Measurements from ENCODE around the gene RANGRF.
A peak's percentile ranks its signal among the peaks of the same experiment; 100 is the strongest.
"Not testable (repeated sequence)": the region's sequence is repeated elsewhere in the genome, so short reads cannot be mapped to it uniquely, and the experiment has no call there.

The RANGRF gene, protein sequence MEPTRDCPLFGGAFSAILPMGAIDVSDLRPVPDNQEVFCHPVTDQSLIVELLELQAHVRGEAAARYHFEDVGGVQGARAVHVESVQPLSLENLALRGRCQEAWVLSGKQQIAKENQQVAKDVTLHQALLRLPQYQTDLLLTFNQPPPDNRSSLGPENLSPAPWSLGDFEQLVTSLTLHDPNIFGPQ

DNA sequence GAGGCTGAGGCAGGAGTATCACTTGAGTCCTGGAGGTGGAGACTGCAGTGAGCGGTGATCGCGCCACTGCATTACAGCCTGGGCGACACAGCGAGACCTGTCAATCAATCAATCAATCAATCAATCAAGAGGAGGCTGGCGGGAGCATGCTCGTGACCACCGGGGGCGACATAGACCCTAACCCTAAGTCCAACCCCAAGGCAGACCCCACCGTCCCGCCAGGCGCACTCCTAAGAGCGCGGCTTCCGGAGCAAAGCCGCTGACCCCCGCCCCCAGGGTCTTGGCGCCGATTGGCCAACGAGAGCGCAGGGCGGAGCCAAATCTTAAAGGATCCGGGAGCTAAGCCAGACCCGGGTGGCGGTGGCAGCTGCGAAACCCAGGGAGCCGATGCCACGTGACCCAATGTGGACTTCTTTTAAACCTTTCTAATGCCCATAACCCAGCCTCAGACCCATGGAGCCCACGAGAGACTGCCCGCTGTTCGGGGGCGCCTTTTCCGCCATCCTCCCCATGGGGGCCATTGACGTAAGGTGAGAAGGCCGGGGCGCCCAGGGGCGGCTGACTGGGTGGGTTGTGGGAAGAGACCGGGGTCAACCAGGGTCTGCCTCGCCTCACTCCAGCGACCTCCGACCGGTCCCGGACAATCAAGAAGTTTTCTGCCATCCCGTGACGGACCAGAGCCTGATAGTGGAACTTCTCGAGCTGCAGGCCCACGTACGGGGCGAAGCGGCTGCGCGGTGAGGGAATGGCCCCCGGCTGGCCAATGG, at the start of gene RANGRF:
Gene RANGRF (plus strand): TSS at position 335 of the 767 bp plus-strand sequence. CDS start 119 bp downstream, at position 454.
- peak; percentile 69 to 86 for DNase-seq

DNA sequence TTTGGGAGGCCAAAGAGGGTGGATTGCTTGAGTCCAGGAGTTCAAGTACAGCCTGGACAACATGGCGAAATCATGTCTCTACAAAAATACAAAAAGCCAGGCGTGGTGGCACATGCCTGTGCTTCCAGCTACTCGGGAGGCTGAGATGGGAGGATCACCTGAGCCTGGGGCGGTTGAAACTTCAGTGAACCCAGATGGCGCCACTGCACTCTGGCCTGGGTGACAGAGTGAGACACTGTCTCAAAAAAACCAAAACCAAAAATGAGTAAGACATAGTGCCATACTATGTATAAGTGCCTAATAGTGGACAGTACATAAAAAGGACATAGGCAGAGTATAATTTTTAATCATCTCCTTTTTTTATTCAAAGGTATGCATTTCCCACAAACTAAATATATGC, 44.6 kb upstream of the RANGRF start:
- DNase-seq = no peak

DNA sequence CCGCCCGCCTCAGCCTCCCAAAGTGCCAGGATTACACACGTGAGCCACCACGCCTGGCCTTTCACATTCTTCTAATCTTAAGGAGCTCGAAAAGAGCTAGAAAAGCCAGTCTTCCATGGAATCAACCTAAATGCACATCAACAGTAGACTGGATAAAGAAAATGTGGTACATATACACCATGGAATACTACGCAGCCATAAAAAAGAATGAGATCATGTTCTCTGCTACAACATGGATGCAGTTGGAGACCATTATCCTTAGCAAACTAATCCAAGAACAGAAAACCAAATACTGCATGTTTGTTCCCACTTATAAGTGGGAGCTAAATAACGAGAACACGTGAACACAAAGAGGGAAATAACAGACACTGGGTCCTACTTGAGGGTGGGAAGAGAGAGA, 43.7 kb upstream of the RANGRF start:
- no peak for DNase-seq

DNA sequence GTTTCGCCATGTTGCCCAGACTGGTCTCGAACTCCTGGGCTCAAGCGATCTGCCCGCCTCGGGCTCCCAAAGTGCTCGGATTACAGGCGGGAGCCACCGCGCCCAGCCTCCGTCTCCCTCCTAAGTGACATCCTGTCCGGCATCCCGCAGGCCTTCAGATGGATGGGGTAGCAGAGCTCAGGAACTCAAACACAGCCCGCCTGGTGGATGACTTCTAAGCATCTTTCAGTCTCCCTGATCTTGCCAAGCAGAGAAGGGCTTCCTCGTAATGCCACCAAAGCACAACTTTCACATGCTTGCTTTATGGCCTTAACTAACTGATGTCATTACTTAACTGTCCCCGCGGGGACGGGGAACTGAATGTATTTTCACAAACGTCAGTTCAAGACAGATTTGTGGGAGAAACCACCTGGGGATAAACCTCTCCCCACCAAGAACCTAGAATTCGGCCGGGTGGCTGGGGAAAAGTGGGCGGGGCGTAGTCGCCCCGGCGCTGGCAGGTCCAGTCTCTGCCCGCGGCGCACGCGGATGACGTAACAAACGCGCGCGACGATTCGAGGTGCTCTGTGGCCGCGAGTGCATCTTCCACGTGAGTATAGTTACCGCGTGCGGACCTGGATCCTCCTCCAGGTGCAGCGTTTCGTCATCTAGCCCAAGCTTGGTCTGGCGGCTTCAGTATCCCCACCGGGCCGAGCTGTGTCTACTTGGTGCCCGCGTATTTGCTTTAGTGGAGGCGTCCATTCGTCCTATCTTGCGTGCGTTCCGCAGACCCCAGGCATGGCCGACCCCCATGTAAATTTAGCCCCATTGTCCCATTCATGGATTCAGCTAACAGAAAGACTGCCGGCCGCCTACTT, 39.5 kb upstream of the RANGRF start, which contains the start of gene PFAS:
Gene PFAS (plus strand): TSS at position 539 of the 857 bp plus-strand sequence. CDS start 4,649 bp downstream, outside the sequence.
- DNase-seq = peak; percentile 86 to 98

DNA sequence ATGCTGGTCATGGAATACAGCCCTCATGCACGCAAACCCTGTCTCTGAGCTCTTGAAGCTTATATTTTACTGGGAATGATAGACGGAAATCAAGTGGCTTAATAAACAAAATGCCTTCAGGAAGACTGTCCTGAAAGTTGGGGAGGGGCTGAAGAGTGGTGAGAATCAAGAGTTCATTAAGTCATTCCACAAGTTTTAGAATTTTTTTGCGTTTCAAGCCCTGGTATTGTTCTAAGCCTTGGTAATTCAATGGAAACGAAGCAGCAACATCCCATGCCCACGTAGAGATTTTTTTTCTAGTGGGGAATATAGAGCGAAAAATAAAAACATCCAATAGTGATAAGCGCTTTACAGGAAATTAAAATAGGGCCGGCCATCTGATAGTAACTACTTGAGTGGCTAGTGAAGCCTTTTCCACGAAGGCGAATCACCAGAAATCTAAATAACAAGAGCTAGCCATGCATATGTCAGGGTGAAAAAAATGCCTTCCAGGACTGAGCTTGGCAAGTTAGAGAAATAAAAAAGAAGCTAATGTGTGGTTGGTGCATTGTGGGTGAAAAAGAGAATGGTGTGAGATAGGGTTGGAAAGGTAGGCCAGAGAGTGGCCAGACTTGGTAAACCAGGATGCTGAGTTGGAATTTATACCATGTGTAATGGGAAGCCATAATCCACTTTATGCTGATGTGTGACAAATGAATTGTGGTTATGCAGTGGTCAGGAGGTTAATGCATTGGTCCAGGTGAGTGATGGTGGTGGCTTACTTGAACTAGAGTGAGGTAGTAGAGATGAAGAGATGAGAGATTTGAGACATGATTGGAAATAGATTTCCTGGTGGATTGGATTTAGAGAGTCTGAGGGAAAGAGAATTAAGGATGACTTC, 38.6 kb upstream of the RANGRF start:
- no peak for DNase-seq

DNA sequence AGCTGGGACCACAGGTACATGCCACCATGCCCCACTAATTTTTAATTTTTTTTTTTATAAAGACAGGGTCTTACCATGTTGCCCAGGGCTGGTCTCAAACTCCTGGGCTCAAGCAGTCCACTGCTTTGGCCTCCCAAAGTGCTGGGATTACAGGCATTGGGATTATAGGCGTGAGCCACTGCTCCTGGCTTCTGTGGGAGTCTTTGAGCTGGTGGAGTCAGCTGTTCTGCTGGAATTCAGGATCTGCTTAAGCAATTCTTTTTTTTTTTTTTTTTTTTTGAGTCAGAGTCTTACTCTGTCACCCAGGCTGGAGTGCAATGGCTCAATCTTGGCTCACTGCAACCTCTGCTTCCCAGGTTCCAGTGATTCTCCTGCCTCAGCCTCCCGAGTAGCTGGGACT, 37.1 kb upstream of the RANGRF start:
- DNase-seq = not testable (repeated sequence)

DNA sequence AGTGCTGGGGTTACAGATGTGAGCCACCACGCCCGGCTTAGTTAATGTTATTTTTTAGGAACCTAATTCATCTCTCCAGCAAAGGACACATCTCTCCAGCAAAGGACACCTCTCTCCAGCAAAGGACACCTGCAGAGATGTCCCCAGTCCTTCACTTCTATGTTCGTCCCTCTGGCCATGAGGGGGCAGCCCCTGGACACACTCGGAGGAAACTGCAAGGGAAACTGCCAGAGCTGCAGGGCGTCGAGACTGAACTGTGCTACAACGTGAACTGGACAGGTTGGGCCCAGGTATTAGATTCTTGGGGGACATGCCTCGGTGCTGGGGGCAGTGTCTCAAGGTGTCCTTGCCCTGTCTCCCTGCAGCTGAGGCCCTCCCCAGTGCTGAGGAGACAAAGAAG, 34.7 kb upstream of the RANGRF start:
- DNase-seq = no peak

DNA sequence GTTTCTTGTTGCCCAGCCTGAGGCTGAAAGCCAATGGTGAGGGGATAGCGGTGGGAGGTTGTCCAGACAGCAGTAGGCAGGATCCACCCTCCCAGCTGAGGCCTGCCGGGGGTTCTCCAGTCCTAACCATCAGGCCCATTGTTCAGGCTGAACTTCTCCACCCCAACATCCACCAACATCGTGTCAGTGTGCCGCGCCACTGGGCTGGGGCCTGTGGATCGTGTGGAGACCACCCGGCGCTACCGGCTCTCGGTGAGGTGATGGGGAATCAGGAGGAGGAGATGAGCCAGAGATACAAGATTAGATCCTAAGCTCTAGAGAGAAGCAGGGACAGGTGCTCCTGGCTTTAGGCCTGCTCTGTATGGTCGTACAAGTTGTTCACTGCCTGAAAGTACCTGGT, 33.6 kb upstream of the RANGRF start:
- DNase-seq = no peak

DNA sequence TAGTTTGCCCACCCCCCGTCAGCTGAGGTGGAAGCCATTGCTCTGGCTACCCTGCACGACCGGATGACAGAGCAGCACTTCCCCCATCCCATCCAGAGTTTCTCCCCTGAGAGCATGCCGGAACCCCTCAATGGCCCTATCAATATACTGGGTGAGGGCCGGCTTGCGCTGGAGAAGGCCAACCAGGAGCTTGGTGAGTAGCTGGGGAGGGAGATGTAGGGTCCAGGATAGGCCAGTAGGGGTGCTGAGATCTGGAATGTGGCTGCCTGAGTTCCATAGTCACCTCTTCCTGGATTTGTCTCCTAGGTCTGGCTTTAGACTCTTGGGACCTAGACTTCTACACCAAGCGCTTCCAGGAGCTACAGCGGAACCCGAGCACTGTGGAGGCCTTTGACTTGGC, 33.0 kb upstream of the RANGRF start:
- no peak for DNase-seq

DNA sequence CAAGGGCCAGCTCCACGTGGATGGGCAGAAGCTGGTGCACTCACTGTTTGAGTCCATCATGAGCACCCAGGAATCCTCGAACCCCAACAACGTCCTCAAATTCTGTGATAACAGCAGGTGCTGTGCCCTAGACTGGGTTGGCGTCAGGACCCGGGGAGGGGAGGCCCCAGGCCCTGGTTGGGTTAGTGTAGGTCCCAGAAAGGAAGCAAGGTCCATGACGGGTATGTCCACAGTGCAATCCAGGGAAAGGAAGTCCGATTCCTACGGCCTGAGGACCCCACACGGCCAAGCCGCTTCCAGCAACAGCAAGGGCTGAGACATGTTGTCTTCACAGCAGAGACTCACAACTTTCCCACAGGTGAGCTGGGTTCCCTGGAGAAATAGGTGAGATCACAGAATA, 32.2 kb upstream of the RANGRF start:
- DNase-seq = no peak

DNA sequence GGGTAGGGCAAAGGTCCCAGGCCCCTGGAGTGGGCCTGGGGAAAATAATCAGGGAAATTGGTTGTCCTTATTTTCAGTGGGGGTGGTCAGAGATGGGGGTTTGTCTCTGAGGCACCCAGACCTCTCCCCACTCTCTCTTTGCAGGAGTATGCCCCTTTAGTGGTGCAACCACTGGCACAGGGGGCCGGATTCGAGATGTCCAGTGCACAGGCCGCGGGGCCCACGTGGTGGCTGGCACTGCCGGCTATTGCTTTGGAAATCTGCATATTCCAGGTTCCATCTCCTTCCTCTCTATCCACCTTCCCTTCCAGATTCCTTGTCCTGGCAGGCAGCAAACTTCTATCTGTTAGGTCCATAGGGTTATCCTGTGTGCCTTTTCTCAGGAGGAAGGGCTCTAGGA, 31.8 kb upstream of the RANGRF start:
- DNase-seq = no peak

DNA sequence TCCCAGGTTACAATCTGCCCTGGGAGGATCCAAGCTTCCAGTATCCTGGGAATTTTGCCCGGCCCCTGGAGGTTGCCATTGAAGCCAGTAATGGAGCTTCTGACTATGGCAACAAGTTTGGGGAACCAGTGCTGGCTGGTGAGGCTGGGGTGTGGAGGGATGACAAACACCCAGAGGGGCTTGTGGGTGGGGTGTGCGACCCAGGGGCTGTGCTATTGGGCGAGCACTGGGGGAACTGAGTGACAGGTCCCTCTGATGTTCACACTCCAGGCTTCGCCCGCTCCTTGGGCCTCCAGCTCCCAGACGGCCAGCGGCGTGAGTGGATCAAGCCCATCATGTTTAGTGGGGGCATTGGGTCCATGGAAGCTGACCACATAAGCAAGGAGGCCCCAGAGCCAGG, 30.7 kb upstream of the RANGRF start:
- DNase-seq = no peak

DNA sequence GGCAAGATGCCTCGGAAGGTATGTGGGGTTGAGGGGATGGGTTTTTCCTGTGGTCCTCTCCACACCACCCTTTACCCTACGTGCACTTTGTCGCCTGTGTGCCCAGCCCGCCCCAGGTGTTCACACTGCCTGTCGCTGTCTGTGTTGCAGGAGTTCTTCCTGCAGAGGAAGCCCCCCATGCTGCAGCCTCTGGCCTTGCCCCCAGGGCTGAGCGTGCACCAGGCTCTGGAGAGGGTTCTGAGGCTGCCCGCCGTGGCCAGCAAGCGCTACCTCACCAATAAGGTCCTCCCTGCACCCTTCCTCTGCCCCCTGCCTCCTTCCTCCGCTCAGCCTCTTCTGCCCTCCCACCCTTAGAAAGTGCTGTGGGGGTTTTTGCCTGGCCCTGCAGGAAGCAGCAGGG, 24.1 kb upstream of the RANGRF start:
- no peak for DNase-seq

DNA sequence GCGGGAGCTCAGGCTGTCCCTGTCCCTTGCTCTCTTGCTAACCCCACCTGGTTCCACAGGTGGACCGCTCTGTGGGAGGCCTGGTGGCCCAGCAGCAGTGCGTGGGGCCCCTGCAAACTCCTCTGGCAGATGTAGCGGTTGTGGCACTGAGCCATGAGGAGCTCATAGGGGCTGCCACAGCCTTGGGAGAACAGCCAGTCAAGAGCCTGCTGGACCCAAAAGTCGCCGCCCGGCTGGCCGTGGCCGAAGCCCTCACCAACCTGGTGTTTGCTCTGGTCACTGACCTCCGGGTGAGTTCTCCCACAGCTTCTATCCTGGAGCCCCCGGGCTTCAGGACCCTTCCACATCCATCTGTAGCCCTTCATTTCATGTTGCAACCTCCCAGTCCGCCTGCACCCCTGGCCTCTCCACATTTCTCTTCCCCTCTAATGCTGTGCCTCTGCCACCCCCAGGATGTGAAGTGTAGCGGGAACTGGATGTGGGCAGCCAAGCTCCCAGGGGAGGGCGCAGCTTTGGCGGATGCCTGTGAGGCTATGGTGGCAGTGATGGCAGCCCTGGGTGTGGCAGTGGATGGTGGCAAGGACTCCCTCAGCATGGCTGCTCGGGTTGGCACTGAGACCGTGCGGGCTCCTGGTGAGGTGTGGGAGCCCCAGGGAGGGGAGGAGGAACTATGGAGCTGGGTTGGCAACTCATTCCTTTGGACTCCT, 23.5 kb upstream of the RANGRF start:
- DNase-seq = no peak

DNA sequence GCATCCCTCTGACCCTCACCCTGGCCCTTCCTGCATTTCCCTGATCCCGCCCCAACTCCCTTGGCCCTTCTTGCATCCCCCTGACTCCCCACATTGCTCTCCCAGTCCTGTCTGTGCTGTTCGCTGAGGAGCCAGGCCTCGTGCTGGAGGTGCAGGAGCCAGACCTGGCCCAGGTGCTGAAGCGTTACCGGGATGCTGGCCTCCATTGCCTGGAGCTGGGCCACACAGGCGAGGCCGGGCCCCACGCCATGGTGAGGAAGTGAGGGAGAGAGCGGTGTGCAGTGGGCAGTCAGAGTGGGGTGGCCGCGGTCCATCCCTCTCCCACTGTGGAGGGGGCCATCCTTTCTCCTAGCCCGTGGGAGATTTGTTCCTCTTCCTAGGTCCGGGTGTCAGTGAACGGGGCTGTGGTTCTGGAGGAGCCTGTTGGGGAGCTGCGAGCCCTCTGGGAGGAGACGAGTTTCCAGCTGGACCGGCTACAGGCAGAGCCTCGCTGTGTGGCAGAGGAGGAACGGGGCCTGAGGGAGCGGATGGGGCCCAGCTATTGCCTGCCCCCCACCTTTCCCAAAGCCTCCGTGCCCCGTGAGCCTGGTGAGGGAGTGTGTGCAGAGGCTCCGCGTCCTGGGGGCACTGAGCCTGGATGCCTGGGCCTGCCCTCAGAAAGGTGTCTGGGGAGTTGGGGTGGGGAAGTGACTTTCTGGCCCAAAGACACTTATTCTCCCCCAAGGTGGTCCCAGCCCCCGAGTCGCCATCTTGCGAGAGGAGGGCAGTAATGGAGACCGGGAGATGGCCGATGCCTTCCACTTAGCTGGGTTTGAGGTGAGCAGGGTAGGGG, 21.6 kb upstream of the RANGRF start:
- no peak for DNase-seq

DNA sequence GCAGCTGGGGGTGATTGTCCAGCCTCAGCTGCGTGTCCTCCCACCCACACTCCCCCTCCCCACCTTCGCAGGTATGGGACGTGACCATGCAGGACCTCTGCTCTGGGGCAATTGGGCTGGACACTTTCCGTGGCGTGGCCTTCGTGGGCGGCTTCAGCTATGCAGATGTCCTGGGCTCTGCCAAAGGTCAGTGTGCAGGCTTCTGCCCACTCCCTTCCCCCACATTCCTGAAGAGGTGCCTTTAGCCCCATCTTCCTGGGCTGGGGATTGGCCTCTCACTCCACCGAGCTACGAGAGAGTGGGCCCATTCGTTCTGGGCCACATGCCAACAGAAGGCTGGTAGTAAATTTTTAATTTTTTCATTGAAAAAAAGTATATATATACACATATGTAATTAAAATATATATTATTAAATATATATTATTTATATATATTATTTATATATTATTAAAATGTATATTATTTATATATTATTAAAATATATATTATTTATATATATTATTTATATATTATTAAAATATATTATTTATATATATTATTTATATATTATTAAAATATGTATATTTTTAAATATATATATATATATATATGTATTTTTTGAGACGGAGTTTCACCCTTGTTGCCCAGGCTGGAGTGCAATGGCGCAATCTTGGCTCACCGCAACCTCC, 20.9 kb upstream of the RANGRF start:
- no peak for DNase-seq

DNA sequence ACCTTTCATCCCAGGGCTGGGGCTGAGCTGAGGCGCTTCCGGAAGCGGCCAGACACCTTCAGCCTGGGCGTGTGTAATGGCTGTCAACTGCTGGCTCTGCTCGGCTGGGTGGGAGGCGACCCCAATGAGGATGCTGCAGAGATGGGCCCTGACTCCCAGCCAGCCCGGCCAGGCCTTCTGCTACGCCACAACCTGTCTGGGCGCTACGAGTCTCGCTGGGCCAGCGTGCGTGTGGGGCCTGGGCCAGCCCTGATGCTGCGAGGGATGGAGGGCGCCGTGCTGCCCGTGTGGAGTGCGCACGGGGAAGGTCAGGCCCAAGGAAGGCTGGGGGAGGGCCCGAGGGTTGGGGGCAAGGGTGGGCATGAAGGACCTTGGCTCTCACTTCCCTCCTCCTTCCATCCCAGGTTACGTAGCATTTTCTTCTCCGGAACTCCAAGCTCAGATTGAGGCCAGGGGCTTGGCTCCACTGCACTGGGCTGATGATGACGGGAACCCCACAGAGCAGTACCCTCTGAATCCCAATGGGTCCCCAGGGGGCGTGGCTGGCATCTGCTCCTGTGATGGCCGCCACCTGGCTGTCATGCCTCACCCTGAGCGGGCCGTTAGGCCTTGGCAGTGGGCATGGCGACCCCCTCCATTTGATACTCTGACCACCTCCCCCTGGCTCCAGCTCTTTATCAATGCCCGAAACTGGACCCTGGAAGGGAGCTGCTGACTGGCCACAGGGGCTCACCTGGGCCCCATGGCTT, 19.7 kb upstream of the RANGRF start:
- no peak for DNase-seq

DNA sequence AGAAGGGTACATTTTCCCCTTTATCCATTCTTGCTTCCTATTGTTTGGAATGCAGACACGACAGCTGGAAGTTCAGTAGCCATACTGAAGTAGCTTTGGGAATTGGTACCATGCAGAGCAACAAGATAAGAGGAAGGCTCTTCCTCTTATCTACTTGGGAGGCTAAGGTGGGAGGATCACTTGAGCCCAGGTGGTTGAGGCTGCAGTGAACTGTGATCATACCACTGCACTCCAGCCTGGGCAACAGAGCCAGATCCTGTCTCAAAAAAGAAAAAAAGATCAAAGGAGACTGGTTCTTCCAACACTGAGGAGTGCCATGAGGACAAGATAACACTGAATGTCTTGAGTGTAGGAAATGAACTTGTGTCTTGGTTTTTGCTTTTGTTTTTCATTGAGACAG, 16.0 kb upstream of the RANGRF start:
- no peak for DNase-seq

DNA sequence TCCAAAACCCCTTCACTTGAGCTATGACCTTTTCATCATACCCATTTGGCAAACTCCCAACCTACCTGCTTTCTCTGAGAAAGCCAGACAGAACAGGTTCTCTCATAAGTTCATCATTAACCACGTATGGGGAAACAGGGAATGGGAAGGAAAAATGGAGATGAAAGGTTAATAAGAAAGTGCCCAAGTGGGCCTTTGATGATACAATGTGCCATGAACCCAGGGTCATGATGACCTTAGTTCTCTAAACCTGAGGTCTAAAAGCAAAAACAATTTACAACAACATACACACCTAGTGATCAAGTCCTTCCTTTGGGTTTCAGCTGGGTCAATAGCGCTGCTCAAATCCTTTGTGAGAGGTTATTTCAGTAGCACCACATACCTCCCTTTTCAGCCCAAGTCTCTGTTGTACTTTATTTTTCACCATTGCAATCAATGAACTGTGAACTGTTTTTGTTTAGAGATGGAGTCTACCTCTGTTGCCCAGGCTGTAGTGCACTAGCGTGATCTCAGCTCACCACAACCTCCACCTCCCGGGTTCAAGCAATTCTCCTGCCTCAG, 14.5 kb upstream of the RANGRF start:
- no peak for DNase-seq
